NOMO-1 (cell line): ENCODE measurements around the gene FBXL14.
A peak's percentile ranks its signal among the peaks of the same experiment; 100 is the strongest.

Experiments
- DNase-seq, 2 experiments: peaks; one replicate each; lab custom pipeline; 2025; ENCODE audit not compliant: unreplicated experiment in 2 of 2; lab: John Stamatoyannopoulos, UW

Gene FBXL14

GRCh38 chr12:1594261-1595025 lies at the start of gene FBXL14:
Gene FBXL14, minus strand, starts transcription at chr12:1594581. Its CDS starts 515 bp downstream, at chr12:1594066.
- DNase-seq: peak; percentile 83 to 86

- no peak for DNase-seq
These were observed 49.6 kb upstream of the FBXL14 start for GRCh38 chr12:1643905-1644533.

GRCh38 chr12:1643043-1643442 lies 48.7 kb upstream of the FBXL14 start:
- DNase-seq: no peak

GRCh38 chr12:1642513-1642912 lies 48.1 kb upstream of the FBXL14 start:
- DNase-seq: no peak

GRCh38 chr12:1640328-1641234 lies 46.2 kb upstream of the FBXL14 start:
- DNase-seq: no peak

GRCh38 chr12:1639538-1639937 lies 45.2 kb upstream of the FBXL14 start:
- no peak for DNase-seq

GRCh38 chr12:1638203-1638602 lies 43.8 kb upstream of the FBXL14 start:
- DNase-seq: no peak

- peak; percentile 68 to 70 for DNase-seq
These were observed 41.1 kb upstream of the FBXL14 start for GRCh38 chr12:1635301-1636095.

- peak; percentile 77 to 81 for DNase-seq
These were observed 40.3 kb upstream of the FBXL14 start for GRCh38 chr12:1634590-1635191.

GRCh38 chr12:1634149-1634548 lies 39.8 kb upstream of the FBXL14 start:
- no peak for DNase-seq

GRCh38 chr12:1633459-1633858 lies 39.1 kb upstream of the FBXL14 start:
- peak; percentile 47 to 67 for DNase-seq

GRCh38 chr12:1632702-1633101 lies 38.3 kb upstream of the FBXL14 start:
- DNase-seq: no peak

GRCh38 chr12:1630827-1631591 lies 36.6 kb upstream of the FBXL14 start:
- no peak for DNase-seq

- peak in 1 of 2 experiments; percentile 19 for DNase-seq
These were observed 35.9 kb upstream of the FBXL14 start for GRCh38 chr12:1630133-1630826.

- peak in 1 of 2 experiments; percentile 25 for DNase-seq
These were observed 35.2 kb upstream of the FBXL14 start for GRCh38 chr12:1629338-1630132.

- DNase-seq: no peak
These were observed 34.4 kb upstream of the FBXL14 start, which contains the start of gene WNT5B for GRCh38 chr12:1628666-1629337. Gene WNT5B, plus strand, starts transcription at chr12:1629231. Its CDS starts 2,124 bp downstream, at chr12:1631355.

GRCh38 chr12:1622406-1622805 lies 28.0 kb upstream of the FBXL14 start:
- DNase-seq: no peak
